NCI-H128 (cell line): ENCODE measurements around the gene FSTL3.

Experiments
- DNase-seq: peaks from one replicate; lab custom pipeline; 2025; ENCODE audit not compliant: unreplicated experiment; lab: John Stamatoyannopoulos, UW

Gene FSTL3

GRCh38 chr19:732148-733069, 56.2 kb downstream of the FSTL3 start:
- DNase-seq, result no peak
